HEK293T (cell line): ENCODE results near the gene BAIAP2L2.

Experiments
- CTCF ChIA-PET: fragments of 350-600 bp; formaldehyde crosslinking; extraction: SDS; loops from one replicate; lab custom pipeline; 2021; ENCODE audit warnings: antibody characterized with exemption, inconsistent platforms; lab: Yijun Ruan, JAX
- POLR2A ChIA-PET: fragments of 350-600 bp; formaldehyde crosslinking; extraction: SDS; loops from one replicate; lab custom pipeline; 2020; ENCODE audit warnings: antibody characterized with exemption, inconsistent platforms; lab: Yijun Ruan, JAX
- DNase-seq: peaks from one replicate; pipeline ENCODE4 v3.0.0; 2012; ENCODE audit warnings: mixed read lengths; ENCODE audit errors: extremely low spot score
- ARNT ChIP-seq: fragments of 450-650 bp; IDR thresholded peaks from 2 replicates; pipeline ENCODE4 v1.6.1; 2017; ENCODE audit warnings: mild to moderate bottlenecking
- BHLHE40 ChIP-seq: fragments of 450-650 bp; IDR thresholded peaks from 2 replicates; pipeline ENCODE4 v1.6.1; 2016; ENCODE audit warnings: mild to moderate bottlenecking, moderate library complexity, borderline replicate concordance
- CTBP1 ChIP-seq: fragments of 450-650 bp; IDR thresholded peaks from 2 replicates; pipeline ENCODE4 v1.6.1; 2016; ENCODE audit warnings: borderline replicate concordance
- ELF4 ChIP-seq: fragments of 450-650 bp; IDR thresholded peaks from 2 replicates; pipeline ENCODE4 v1.6.1; 2017; ENCODE audit warnings: antibody characterized with exemption
- FOXA1 ChIP-seq: fragments of 450-650 bp; IDR thresholded peaks from 2 replicates; pipeline ENCODE4 v1.6.1; 2016; ENCODE audit warnings: mild to moderate bottlenecking
- FOXK2 ChIP-seq: fragments of 450-650 bp; IDR thresholded peaks from 2 replicates; pipeline ENCODE4 v1.6.1; 2016; ENCODE audit warnings: mild to moderate bottlenecking
- FOXM1 ChIP-seq: fragments of 450-650 bp; IDR thresholded peaks from 2 replicates; pipeline ENCODE4 v1.6.1; 2017; ENCODE audit warnings: mild to moderate bottlenecking, borderline replicate concordance
- HDGF ChIP-seq: fragments of 450-650 bp; IDR thresholded peaks from 2 replicates; pipeline ENCODE4 v1.6.1; 2017; ENCODE audit warnings: antibody characterized with exemption, borderline replicate concordance
- L3MBTL2 ChIP-seq: fragments of 450-650 bp; conservative IDR thresholded peaks from 2 replicates; pipeline ENCODE4 v1.6.1; 2016; ENCODE audit warnings: mild to moderate bottlenecking
- LEF1 ChIP-seq: fragments of 450-650 bp; IDR thresholded peaks from 2 replicates; pipeline ENCODE4 v1.6.1; 2017; ENCODE audit warnings: mild to moderate bottlenecking, borderline replicate concordance
- NFRKB ChIP-seq: fragments of 450-650 bp; IDR thresholded peaks from 2 replicates; pipeline ENCODE4 v1.6.1; 2016; ENCODE audit warnings: mild to moderate bottlenecking, moderate library complexity
- PKNOX1 ChIP-seq: fragments of 450-650 bp; IDR thresholded peaks from 2 replicates; pipeline ENCODE4 v1.6.1; 2016
- SP1 ChIP-seq: fragments of 450-650 bp; IDR thresholded peaks from 2 replicates; pipeline ENCODE4 v1.6.1; 2017
- SUZ12 ChIP-seq: fragments of 450-650 bp; IDR thresholded peaks from 2 replicates; pipeline ENCODE4 v1.6.1; 2016; ENCODE audit warnings: mild to moderate bottlenecking
- TARDBP ChIP-seq: fragments of 450-650 bp; IDR thresholded peaks from 2 replicates; pipeline ENCODE4 v1.6.1; 2016
- ZNF384 ChIP-seq: fragments of 450-650 bp; IDR thresholded peaks from 2 replicates; pipeline ENCODE4 v1.6.1; 2016

The BAIAP2L2 gene

GRCh38 chr22:38073150-38074130 lies 37.0 kb downstream of the BAIAP2L2 start:
- ChIA-PET POLR2A (no interaction called here), CTCF (no interaction called here)
- no peak for DNase-seq
- TF ChIP-seq CTBP1 (no peak), LEF1 (no peak), HDGF (no peak), ZNF384 (no peak), L3MBTL2 (no peak), FOXK2 (no peak), PKNOX1 (no peak), ARNT (no peak), SUZ12 (no peak), FOXA1 (no peak), BHLHE40 (no peak), SP1 (no peak), FOXM1 (no peak), ELF4 (no peak), NFRKB (no peak), TARDBP (no peak)

GRCh38 chr22:38072322-38073149 lies 37.9 kb downstream of the BAIAP2L2 start:
- CTCF ChIA-PET, result no interaction called here
- DNase-seq, result no peak
- POLR2A ChIA-PET, result interaction anchor here (1.4 kb wide), 1 partner anchor 15 kb away, joined by 5 read pairs; the partner anchor contains the start of gene PICK1
- TF ChIP-seq TARDBP, result no peak
- TF ChIP-seq SUZ12, result no peak
- no peak for TF ChIP-seq SP1
- TF ChIP-seq L3MBTL2, result no peak
- no peak for TF ChIP-seq ELF4
- no peak for TF ChIP-seq FOXK2
- TF ChIP-seq CTBP1, result no peak
- no peak for TF ChIP-seq LEF1
- TF ChIP-seq PKNOX1, result no peak
- no peak for TF ChIP-seq ARNT
- no peak for TF ChIP-seq ZNF384
- TF ChIP-seq FOXM1, result no peak
- no peak for TF ChIP-seq HDGF

GRCh38 chr22:38071421-38072321 lies 38.8 kb downstream of the BAIAP2L2 start:
- ChIA-PET CTCF (no interaction called here), POLR2A (interaction anchor here (1.4 kb wide), 1 partner anchor 14 kb away, joined by 5 read pairs; the partner anchor contains the start of gene PICK1)
- DNase-seq, result no peak
- TF ChIP-seq FOXK2, result no peak
- no peak for TF ChIP-seq SP1
- no peak for TF ChIP-seq CTBP1
- no peak for TF ChIP-seq BHLHE40
- TF ChIP-seq ZNF384, result no peak
- no peak for TF ChIP-seq LEF1
- TF ChIP-seq HDGF, result no peak
- TF ChIP-seq ARNT, result no peak
- no peak for TF ChIP-seq TARDBP

GRCh38 chr22:38070250-38070921 lies 40.1 kb downstream of the BAIAP2L2 start:
- TF ChIP-seq ZNF384 (no peak), CTBP1 (no peak), LEF1 (no peak), HDGF (no peak), FOXA1 (no peak), SP1 (no peak), PKNOX1 (no peak), FOXK2 (no peak), NFRKB (no peak), SUZ12 (no peak)
- no peak for DNase-seq
- ChIA-PET POLR2A (interaction anchor here (1.1 kb wide), 1 partner anchor 28 kb away, joined by 3 read pairs; no protein-coding TSS in a partner anchor), CTCF (interaction anchor here (1.2 kb wide), 1 partner anchor 133 kb away, joined by 3 read pairs; no protein-coding TSS in a partner anchor)
